Measurements from ENCODE around the gene AK2. TPM values are rescaled to one million over a fixed set of nuclear protein-coding genes. Genes with fewer than 3 reads are reported as not detected.
A peak's percentile ranks its signal among the peaks of the same experiment; 100 is the strongest.
"Not testable (repeated sequence)": the region's sequence is repeated elsewhere in the genome, so short reads cannot be mapped to it uniquely, and the experiment has no call there.

AK2 gene
- total RNA-seq, 1 donor from 2014 or later = 74.6 TPM

- peak; percentile 22 for DNase-seq (ENCODE audit: low spot score)
- H3K36me3 Mint-ChIP-seq (ENCODE audit: low read depth, unreplicated experiment) = no peaks in the 10 kb centered on the region
- peaks cover 5% of the 10 kb centered on the region for H3K27me3 Mint-ChIP-seq (ENCODE audit: unreplicated experiment)
- no peak for TF ChIP-seq CTCF (IDR thresholded peaks at IDR 0.05; ENCODE audit: unreplicated experiment)
- H3K4me1 Mint-ChIP-seq (ENCODE audit: unreplicated experiment) = peaks cover 28% of the 10 kb centered on the region
- H3K9me3 Mint-ChIP-seq (ENCODE audit: unreplicated experiment) = no peaks in the 10 kb centered on the region
- H3K4me3 Mint-ChIP-seq (ENCODE audit: unreplicated experiment) = peak overlapping the region; percentile 63
- peak overlapping the region; percentile 93 for H3K27ac Mint-ChIP-seq (ENCODE audit: unreplicated experiment)
Observed at GRCh38 chr1:32981003-32981901, 55.4 kb downstream of the AK2 start.

- Mint-ChIP-seq H3K36me3 (ENCODE audit: low read depth, unreplicated experiment) (no peaks in the 10 kb centered on the region), H3K9me3 (ENCODE audit: unreplicated experiment) (no peaks in the 10 kb centered on the region), H3K27ac (ENCODE audit: unreplicated experiment) (no peak overlapping the region), H3K4me3 (ENCODE audit: unreplicated experiment) (no peak overlapping the region), H3K4me1 (ENCODE audit: unreplicated experiment) (peaks cover 28% of the 10 kb centered on the region), H3K27me3 (ENCODE audit: unreplicated experiment) (peaks cover 8% of the 10 kb centered on the region)
- TF ChIP-seq CTCF (IDR thresholded peaks at IDR 0.05; ENCODE audit: unreplicated experiment) = no peak
- DNase-seq (ENCODE audit: low spot score) = no peak
Observed at GRCh38 chr1:32980080-32980479, 56.6 kb downstream of the AK2 start.

- DNase-seq (ENCODE audit: low spot score) = no peak
- H3K36me3 Mint-ChIP-seq (ENCODE audit: low read depth, unreplicated experiment) = no peaks in the 10 kb centered on the region
- no peak for TF ChIP-seq CTCF (IDR thresholded peaks at IDR 0.05; ENCODE audit: unreplicated experiment)
- H3K4me3 Mint-ChIP-seq (ENCODE audit: unreplicated experiment) = no peak overlapping the region
- H3K9me3 Mint-ChIP-seq (ENCODE audit: unreplicated experiment) = no peaks in the 10 kb centered on the region
- H3K27ac Mint-ChIP-seq (ENCODE audit: unreplicated experiment) = no peak overlapping the region
- H3K4me1 Mint-ChIP-seq (ENCODE audit: unreplicated experiment) = peaks cover 28% of the 10 kb centered on the region
- H3K27me3 Mint-ChIP-seq (ENCODE audit: unreplicated experiment) = peaks cover 8% of the 10 kb centered on the region
Observed at GRCh38 chr1:32978854-32979253, 57.8 kb downstream of the AK2 start.

GRCh38 chr1:32977546-32978087 lies 59.1 kb downstream of the AK2 start:
- DNase-seq (ENCODE audit: low spot score) = no peak
- Mint-ChIP-seq H3K4me3 (ENCODE audit: unreplicated experiment) (no peak overlapping the region), H3K36me3 (ENCODE audit: low read depth, unreplicated experiment) (no peaks in the 10 kb centered on the region), H3K9me3 (ENCODE audit: unreplicated experiment) (no peaks in the 10 kb centered on the region), H3K27ac (ENCODE audit: unreplicated experiment) (peak overlapping the region; percentile 5), H3K27me3 (ENCODE audit: unreplicated experiment) (peaks cover 6% of the 10 kb centered on the region), H3K4me1 (ENCODE audit: unreplicated experiment) (peaks cover 25% of the 10 kb centered on the region)
- TF ChIP-seq CTCF (IDR thresholded peaks at IDR 0.05; ENCODE audit: unreplicated experiment) = no peak

GRCh38 chr1:32975055-32975454 lies 61.6 kb downstream of the AK2 start:
- H3K9me3 Mint-ChIP-seq (ENCODE audit: unreplicated experiment); H3K36me3 Mint-ChIP-seq (ENCODE audit: low read depth, unreplicated experiment); H3K4me3 Mint-ChIP-seq (ENCODE audit: unreplicated experiment); H3K27ac Mint-ChIP-seq (ENCODE audit: unreplicated experiment); H3K27me3 Mint-ChIP-seq (ENCODE audit: unreplicated experiment); DNase-seq (ENCODE audit: low spot score): not testable (repeated sequence)
- peaks cover 16% of the 10 kb centered on the region for H3K4me1 Mint-ChIP-seq (ENCODE audit: unreplicated experiment)

GRCh38 chr1:32973458-32973857 lies 63.2 kb downstream of the AK2 start:
- not testable (repeated sequence) for H3K9me3 Mint-ChIP-seq (ENCODE audit: unreplicated experiment); H3K27me3 Mint-ChIP-seq (ENCODE audit: unreplicated experiment)

More at GRCh38 chr1:32973458-32973857, 63.2 kb downstream of the AK2 start:
- not testable (repeated sequence) for H3K36me3 Mint-ChIP-seq (ENCODE audit: low read depth, unreplicated experiment); H3K27ac Mint-ChIP-seq (ENCODE audit: unreplicated experiment); H3K4me3 Mint-ChIP-seq (ENCODE audit: unreplicated experiment); DNase-seq (ENCODE audit: low spot score)
- H3K4me1 Mint-ChIP-seq (ENCODE audit: unreplicated experiment) = peaks cover 16% of the 10 kb centered on the region

Measured in endothelial cell (in vitro differentiated cells).